Activated naive CD4-positive, alpha-beta T cell treated with anti-CD3 and anti-CD28 coated beads, Interleukin-2, amount 10 ng/mL, durations not matched to agents 7 days and 5 days (primary cell): ENCODE results near the gene CERS6.
A peak's percentile ranks its signal among the peaks of the same experiment; 100 is the strongest.

Experiments
- CTCF ChIA-PET: fragments of 350-600 bp; sonication (Branson Sonifier 250); formaldehyde crosslinking; loops from one replicate; lab custom pipeline; 2021; ENCODE audit warnings: antibody characterized with exemption; lab: Charles Lee
- DNase-seq: peaks from one replicate; pipeline ENCODE4 v3.0.0-alpha.2; 2020
- H3K27ac Mint-ChIP-seq: one replicate; pipeline ENCODE4 v1.8.0; 2021; ENCODE audit warnings: mild to moderate bottlenecking, moderate library complexity, mixed read lengths
- H3K27me3 Mint-ChIP-seq: one replicate; pipeline ENCODE4 v1.8.0; 2021; ENCODE audit warnings: mild to moderate bottlenecking, mixed read lengths
- H3K36me3 Mint-ChIP-seq: one replicate; pipeline ENCODE4 v1.8.0; 2021; ENCODE audit warnings: mixed read lengths
- H3K4me1 Mint-ChIP-seq: one replicate; pipeline ENCODE4 v1.8.0; 2021; ENCODE audit warnings: mixed read lengths
- H3K4me3 Mint-ChIP-seq: one replicate; pipeline ENCODE4 v1.8.0; 2021; ENCODE audit warnings: mild to moderate bottlenecking, moderate library complexity, mixed read lengths
- H3K9me3 Mint-ChIP-seq: one replicate; pipeline ENCODE4 v1.8.0; 2021; ENCODE audit warnings: mixed read lengths

CERS6 gene

GRCh38 chr2:168686452-168687191, 230.6 kb downstream of the CERS6 start:
- Mint-ChIP-seq H3K27ac (no peak overlapping the region), H3K36me3 (peaks cover under 1% of the 10 kb centered on the region), H3K4me1 (peaks cover under 1% of the 10 kb centered on the region), H3K4me3 (no peak overlapping the region), H3K27me3 (no peaks in the 10 kb centered on the region), H3K9me3 (no peaks in the 10 kb centered on the region)
- DNase-seq, result no peak
- CTCF ChIA-PET, result interaction anchor here (0.7 to 2.5 kb wide), 8 partner anchors 8 to 405 kb away, joined by 3 to 22 read pairs (median 4); no protein-coding TSS in a partner anchor

DNA sequence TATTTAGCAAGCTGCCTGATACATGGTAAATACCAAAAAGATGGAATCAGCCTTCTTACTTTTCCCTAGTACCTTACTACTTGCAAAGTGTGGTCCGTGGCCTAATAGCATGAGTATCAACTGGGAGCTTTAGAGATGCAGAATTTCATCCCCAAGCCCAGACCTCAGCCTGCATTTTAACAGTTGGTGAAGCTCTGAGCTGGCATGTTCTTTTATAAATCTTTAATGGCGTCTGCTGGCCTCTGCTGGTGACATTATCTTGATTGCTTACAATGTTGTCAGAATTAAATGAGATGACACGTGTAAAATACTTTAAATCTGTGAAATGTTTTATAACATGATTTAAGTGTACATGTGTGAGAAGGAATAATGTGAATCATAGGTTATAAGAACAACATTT, 231.2 kb downstream of the CERS6 start:
- DNase-seq, result peak; percentile 40
- Mint-ChIP-seq H3K27ac (no peak overlapping the region), H3K4me3 (no peak overlapping the region), H3K27me3 (no peaks in the 10 kb centered on the region), H3K4me1 (peaks cover 4% of the 10 kb centered on the region), H3K36me3 (peaks cover 5% of the 10 kb centered on the region), H3K9me3 (no peaks in the 10 kb centered on the region)
- CTCF ChIA-PET, result interaction anchor here (0.6 to 2.5 kb wide), 7 partner anchors 10 to 405 kb away, joined by 3 to 22 read pairs (median 4); no protein-coding TSS in a partner anchor

DNA sequence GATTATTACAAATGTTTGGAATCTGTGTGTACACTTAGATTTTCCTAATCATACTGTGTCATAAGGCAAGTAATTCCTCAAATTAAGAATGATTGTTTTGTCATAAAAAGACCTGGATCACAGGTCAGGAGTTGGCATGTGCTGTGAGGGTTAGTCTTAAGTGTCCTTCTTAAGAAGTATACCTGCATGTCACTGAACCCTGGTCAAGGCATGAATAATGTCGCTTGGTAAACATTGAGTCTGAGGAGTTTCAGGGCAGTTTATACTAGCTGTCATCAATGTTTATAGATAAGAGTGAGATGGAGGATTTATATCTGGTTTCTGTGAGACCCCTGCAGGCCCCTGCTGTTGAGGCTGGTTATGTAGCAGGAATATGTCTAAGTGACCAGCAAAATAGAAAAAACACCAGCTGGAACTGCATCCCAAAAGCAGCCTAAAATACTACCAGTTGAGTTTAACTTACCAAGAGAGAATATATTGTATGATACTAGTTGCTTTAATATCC, 234.4 kb downstream of the CERS6 start:
- Mint-ChIP-seq H3K4me1 (peaks cover 6% of the 10 kb centered on the region), H3K27me3 (no peaks in the 10 kb centered on the region), H3K36me3 (peaks cover 7% of the 10 kb centered on the region), H3K4me3 (no peak overlapping the region), H3K27ac (no peak overlapping the region), H3K9me3 (no peaks in the 10 kb centered on the region)
- CTCF ChIA-PET, result interaction anchor here (0.7 to 2.4 kb wide), 2 partner anchors 16 to 343 kb away, joined by 3 to 10 read pairs; no protein-coding TSS in a partner anchor
- no peak for DNase-seq

- Mint-ChIP-seq H3K36me3 (peaks cover 12% of the 10 kb centered on the region), H3K27ac (no peak overlapping the region), H3K4me3 (no peak overlapping the region), H3K27me3 (no peaks in the 10 kb centered on the region), H3K4me1 (peaks cover 6% of the 10 kb centered on the region), H3K9me3 (no peaks in the 10 kb centered on the region)
- no peak for DNase-seq
- CTCF ChIA-PET, result interaction anchor here (0.6 to 2.4 kb wide), 2 partner anchors 344 to 403 kb away, joined by 3 to 10 read pairs; no protein-coding TSS in a partner anchor
These were observed 235.1 kb downstream of the CERS6 start for GRCh38 chr2:168691221-168691620.

GRCh38 chr2:168692132-168692744, 236.2 kb downstream of the CERS6 start:
- H3K4me3 Mint-ChIP-seq, result no peak overlapping the region

GRCh38 chr2:168694173-168694572, 238.1 kb downstream of the CERS6 start:
- no peaks in the 10 kb centered on the region for H3K27me3 Mint-ChIP-seq
- no peak overlapping the region for H3K4me3 Mint-ChIP-seq
- H3K9me3 Mint-ChIP-seq, result no peaks in the 10 kb centered on the region
- DNase-seq, result no peak
- H3K4me1 Mint-ChIP-seq, result peaks cover 6% of the 10 kb centered on the region
- no peak overlapping the region for H3K27ac Mint-ChIP-seq
- CTCF ChIA-PET, result no interaction called here
- peaks cover 22% of the 10 kb centered on the region for H3K36me3 Mint-ChIP-seq

More at GRCh38 chr2:168692132-168692744, 236.2 kb downstream of the CERS6 start:
- H3K27ac Mint-ChIP-seq, result no peak overlapping the region
- H3K36me3 Mint-ChIP-seq, result peaks cover 16% of the 10 kb centered on the region
- H3K9me3 Mint-ChIP-seq, result no peaks in the 10 kb centered on the region
- DNase-seq, result no peak
- CTCF ChIA-PET, result interaction anchor here (0.6 to 2.4 kb wide), 3 partner anchors 10 to 402 kb away, joined by 3 to 10 read pairs (median 4); no protein-coding TSS in a partner anchor
- H3K27me3 Mint-ChIP-seq, result no peaks in the 10 kb centered on the region
- peaks cover 6% of the 10 kb centered on the region for H3K4me1 Mint-ChIP-seq

DNA sequence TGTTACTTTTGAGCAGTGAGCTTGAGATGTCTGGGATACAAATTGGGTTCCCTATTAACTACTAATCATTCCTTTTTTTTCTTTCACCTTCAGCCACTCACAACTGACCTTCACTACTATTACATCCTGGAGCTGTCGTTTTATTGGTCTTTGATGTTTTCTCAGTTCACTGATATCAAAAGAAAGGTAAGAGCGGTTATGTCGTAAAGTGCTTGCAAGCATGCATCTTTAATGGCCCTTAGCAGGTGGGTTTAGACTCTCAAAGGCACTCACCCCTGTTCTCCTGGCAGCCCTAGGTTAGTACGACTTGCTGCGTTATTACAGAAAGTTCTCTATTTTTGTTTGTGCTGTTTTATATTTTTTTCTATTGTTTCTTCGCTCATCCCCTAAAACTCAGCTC, 238.8 kb downstream of the CERS6 start:
- H3K4me1 Mint-ChIP-seq, result peaks cover 6% of the 10 kb centered on the region
- H3K27me3 Mint-ChIP-seq, result no peaks in the 10 kb centered on the region
- peaks cover 22% of the 10 kb centered on the region for H3K36me3 Mint-ChIP-seq
- H3K9me3 Mint-ChIP-seq, result no peaks in the 10 kb centered on the region
- H3K4me3 Mint-ChIP-seq, result no peak overlapping the region
- DNase-seq, result no peak
- no peak overlapping the region for H3K27ac Mint-ChIP-seq
- CTCF ChIA-PET, result interaction anchor here (0.6 to 1.2 kb wide), 3 partner anchors 8 to 348 kb away, joined by 3 to 5 read pairs (median 4); no protein-coding TSS in a partner anchor

DNA sequence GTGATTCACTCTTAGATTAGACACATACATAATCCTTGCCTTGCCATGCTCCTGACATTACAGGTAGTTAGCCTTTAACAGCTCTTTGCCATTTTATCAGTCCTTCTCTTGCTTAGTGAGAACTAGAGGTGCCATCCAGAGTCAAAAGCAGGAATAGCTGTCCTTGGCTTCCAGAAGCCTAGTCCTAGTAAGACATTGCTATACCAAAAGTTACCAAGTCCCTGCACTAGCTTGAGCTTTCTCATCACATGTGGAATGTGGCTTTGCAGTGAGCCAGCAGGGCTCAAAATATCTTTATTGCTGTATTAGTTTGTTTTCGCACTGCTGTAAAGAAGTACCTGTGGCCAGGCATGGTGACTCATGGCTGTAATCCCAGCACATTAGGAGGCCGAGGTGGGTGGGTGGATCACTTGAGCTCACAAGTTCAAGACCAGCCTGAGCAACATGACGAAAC, 241.6 kb downstream of the CERS6 start:
- Mint-ChIP-seq H3K36me3 (peaks cover 17% of the 10 kb centered on the region), H3K4me3 (no peak overlapping the region), H3K27me3 (no peaks in the 10 kb centered on the region), H3K4me1 (no peaks in the 10 kb centered on the region), H3K9me3 (no peaks in the 10 kb centered on the region), H3K27ac (no peak overlapping the region)
- CTCF ChIA-PET, result interaction anchor here (1.2 kb wide), 1 partner anchor 10 kb away, joined by 3 read pairs; no protein-coding TSS in a partner anchor
- no peak for DNase-seq

DNA sequence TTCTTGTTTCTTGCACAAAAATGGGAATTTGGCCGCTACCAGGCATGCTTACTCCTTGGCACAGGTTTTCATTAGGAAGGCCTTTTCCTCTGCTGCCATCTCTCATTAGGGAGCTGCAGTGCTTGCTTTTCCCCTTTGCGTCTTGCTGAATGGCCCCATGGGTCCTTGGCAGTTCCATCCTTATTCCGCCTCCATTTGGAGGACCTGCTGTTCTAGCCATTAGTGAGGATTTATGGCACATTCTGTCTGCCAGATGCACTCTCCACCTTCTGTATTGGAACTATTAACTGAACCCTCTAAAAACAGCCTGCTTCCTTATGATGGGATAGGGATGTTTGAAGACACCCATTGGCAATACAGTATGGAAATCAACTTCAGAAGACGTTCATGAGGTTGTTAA, 242.9 kb downstream of the CERS6 start:
- no peaks in the 10 kb centered on the region for H3K27me3 Mint-ChIP-seq
- no peaks in the 10 kb centered on the region for H3K4me1 Mint-ChIP-seq
- no peak overlapping the region for H3K4me3 Mint-ChIP-seq
- CTCF ChIA-PET, result no interaction called here
- H3K36me3 Mint-ChIP-seq, result peaks cover 17% of the 10 kb centered on the region
- H3K9me3 Mint-ChIP-seq, result no peaks in the 10 kb centered on the region
- DNase-seq, result no peak
- no peak overlapping the region for H3K27ac Mint-ChIP-seq

GRCh38 chr2:168699844-168700417, 243.9 kb downstream of the CERS6 start:
- Mint-ChIP-seq H3K36me3 (peaks cover 17% of the 10 kb centered on the region), H3K9me3 (no peaks in the 10 kb centered on the region), H3K4me1 (no peaks in the 10 kb centered on the region), H3K27me3 (no peaks in the 10 kb centered on the region), H3K4me3 (no peak overlapping the region), H3K27ac (no peak overlapping the region)
- no peak for DNase-seq
- CTCF ChIA-PET, result interaction anchor here (1.1 to 1.5 kb wide), 2 partner anchors 13 to 354 kb away, joined by 4 read pairs; no protein-coding TSS in a partner anchor

- Mint-ChIP-seq H3K27me3 (no peaks in the 10 kb centered on the region), H3K4me1 (no peaks in the 10 kb centered on the region)
These were observed 244.7 kb downstream of the CERS6 start for GRCh38 chr2:168700615-168701245.

GRCh38 chr2:168702579-168702978, 246.5 kb downstream of the CERS6 start:
- DNase-seq, result no peak
- Mint-ChIP-seq H3K9me3 (no peaks in the 10 kb centered on the region), H3K4me3 (no peak overlapping the region), H3K27ac (no peak overlapping the region), H3K36me3 (peaks cover 2% of the 10 kb centered on the region), H3K27me3 (no peaks in the 10 kb centered on the region), H3K4me1 (no peaks in the 10 kb centered on the region)
- CTCF ChIA-PET, result interaction anchor here (1.0 kb wide), 1 partner anchor 354 kb away, joined by 4 read pairs; no protein-coding TSS in a partner anchor

More at GRCh38 chr2:168700615-168701245, 244.7 kb downstream of the CERS6 start:
- CTCF ChIA-PET, result interaction anchor here (1.5 kb wide), 1 partner anchor 354 kb away, joined by 4 read pairs; no protein-coding TSS in a partner anchor
- Mint-ChIP-seq H3K9me3 (no peaks in the 10 kb centered on the region), H3K36me3 (peaks cover 12% of the 10 kb centered on the region), H3K4me3 (no peak overlapping the region), H3K27ac (no peak overlapping the region)
- DNase-seq, result no peak

GRCh38 chr2:168703926-168704325, 247.9 kb downstream of the CERS6 start:
- DNase-seq, result no peak
- Mint-ChIP-seq H3K4me1 (no peaks in the 10 kb centered on the region), H3K27ac (no peak overlapping the region), H3K27me3 (no peaks in the 10 kb centered on the region), H3K4me3 (no peak overlapping the region), H3K36me3 (no peaks in the 10 kb centered on the region), H3K9me3 (no peaks in the 10 kb centered on the region)
- CTCF ChIA-PET, result interaction anchor here (1.0 kb wide), 2 partner anchors 356 to 357 kb away, joined by 4 to 5 read pairs; no protein-coding TSS in a partner anchor
